GM12801 (cell line): ENCODE results near the gene PAX4.

Source experiments
- TF ChIP-seq, protein P1 (sequence below): IDR thresholded peaks from one replicate; pipeline ENCODE4 v1.5.1; 2011; ENCODE audit warnings: control low read depth; ENCODE audit not compliant: insufficient read length; ENCODE audit errors: extremely low read depth

PAX4 gene

GRCh38 chr7:127608446-127608845 lies 9.5 kb downstream of the PAX4 start:
- TF ChIP-seq, protein P1, sequence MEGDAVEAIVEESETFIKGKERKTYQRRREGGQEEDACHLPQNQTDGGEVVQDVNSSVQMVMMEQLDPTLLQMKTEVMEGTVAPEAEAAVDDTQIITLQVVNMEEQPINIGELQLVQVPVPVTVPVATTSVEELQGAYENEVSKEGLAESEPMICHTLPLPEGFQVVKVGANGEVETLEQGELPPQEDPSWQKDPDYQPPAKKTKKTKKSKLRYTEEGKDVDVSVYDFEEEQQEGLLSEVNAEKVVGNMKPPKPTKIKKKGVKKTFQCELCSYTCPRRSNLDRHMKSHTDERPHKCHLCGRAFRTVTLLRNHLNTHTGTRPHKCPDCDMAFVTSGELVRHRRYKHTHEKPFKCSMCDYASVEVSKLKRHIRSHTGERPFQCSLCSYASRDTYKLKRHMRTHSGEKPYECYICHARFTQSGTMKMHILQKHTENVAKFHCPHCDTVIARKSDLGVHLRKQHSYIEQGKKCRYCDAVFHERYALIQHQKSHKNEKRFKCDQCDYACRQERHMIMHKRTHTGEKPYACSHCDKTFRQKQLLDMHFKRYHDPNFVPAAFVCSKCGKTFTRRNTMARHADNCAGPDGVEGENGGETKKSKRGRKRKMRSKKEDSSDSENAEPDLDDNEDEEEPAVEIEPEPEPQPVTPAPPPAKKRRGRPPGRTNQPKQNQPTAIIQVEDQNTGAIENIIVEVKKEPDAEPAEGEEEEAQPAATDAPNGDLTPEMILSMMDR = no peak

DNA sequence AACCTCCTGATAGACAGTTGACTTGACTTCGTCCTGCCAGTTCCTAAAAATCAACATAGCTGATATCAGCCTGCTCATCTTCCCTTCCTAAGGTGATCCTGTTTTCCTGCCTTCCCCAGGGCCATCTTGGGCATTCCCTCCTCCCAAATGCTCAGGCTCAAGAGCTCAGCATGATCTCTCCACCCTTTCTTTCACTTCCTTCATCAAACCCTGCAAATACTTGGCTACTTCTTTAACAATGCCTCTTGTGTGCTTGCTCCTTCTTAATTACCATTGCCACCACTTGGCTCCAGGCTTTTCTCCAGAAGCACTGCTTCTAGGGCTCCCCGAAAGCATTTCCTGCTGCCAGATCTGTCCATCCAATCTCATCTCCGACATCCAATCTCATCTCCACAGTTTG lies 17.1 kb downstream of the PAX4 start:
- TF ChIP-seq, protein P1 = no peak

DNA sequence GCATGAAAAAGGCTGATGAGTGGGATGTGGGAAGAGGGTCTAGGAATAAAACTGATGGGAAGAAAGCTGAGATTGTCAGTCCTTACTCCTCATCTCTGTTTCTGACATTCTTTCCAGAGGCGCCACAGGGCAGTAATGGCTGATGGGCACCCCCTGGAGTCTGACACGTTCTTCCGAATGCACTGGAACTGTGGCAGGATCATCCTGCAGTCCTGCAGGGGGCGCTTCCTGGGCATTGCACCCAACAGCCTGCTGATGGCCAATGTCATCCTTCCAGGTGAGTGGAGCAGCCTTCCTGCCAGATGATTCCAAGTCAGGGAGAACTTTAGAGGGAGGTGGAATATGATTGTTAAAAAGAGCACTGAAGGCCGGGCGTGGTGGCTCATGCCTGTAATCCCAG lies 19.6 kb downstream of the PAX4 start:
- TF ChIP-seq, protein P1 = no peak

DNA sequence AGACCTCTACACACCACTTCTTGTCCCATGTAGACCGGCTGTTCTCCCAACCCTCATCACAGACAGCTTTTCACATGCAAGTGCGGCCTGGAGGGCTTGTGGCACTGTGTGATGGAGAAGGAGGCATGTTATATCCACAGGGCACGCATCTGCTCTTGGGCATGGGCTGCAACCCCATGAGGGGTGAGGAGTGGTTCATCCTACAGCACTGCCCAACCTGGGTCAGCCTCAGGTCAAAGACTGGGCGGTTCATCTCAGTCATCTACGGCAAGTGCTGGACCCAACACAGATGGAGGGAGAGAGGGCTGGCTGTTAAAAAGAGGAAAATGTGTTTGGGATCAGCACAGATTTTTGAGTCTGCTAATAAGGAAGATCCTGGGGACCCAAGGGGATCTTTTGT lies 22.2 kb downstream of the PAX4 start:
- TF ChIP-seq, protein P1 = no peak

GRCh38 chr7:127594490-127594889 lies 23.5 kb downstream of the PAX4 start:
- TF ChIP-seq, protein P1 = no peak

DNA sequence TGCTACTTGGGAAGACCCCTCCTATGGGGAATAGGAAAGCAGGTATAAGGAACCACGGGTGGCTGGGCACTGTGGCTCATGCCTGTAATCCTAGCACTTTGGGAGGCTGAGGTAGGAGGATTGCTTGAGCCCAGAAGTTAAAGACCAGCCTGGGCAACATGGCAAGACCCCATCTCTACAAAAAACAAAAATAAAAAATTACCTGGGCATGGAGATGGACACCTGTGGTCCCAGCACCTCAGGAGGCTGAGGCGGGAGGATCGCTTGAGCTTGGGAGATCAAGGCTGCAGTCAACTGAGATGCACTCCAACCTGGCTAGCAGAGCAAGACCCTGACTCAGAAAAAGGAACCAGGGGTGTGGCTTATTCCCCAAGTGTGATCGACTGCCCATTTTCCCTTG lies 25.4 kb downstream of the PAX4 start:
- TF ChIP-seq, protein P1 = no peak

DNA sequence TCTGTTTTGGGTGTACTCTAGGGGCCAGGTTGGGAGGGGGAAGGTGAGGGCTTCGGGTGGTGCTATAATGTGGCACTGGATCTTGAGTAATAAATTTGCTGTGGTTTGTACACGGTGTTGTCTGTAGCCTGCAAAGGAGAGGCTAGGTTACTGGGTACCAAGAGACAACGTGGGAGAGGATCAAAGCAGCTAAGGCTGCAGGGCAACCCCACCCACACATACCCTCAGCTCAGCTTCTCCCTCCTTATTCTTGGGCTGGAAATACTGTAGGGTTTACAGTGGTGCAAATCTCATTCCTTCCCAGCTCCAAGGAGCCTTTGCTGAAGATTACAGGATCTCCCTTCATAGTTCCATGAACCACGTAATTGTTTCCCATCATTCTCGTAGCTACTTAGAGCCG lies 26.4 kb downstream of the PAX4 start:
- TF ChIP-seq, protein P1 = no peak

GRCh38 chr7:127591189-127591588 lies 26.8 kb downstream of the PAX4 start:
- TF ChIP-seq, protein P1 = no peak
